Choroid plexus epithelial cell (primary cell): ENCODE results near the gene CLEC6A.
"Not testable (repeated sequence)": the region's sequence is repeated elsewhere in the genome, so short reads cannot be mapped to it uniquely, and the experiment has no call there.

Source experiments
- DNase-seq: peaks from one replicate; pipeline ENCODE4 v3.0.0-alpha.2; 2010; ENCODE audit warnings: low read depth
- H3K4me3 ChIP-seq: 2 replicates; pipeline ENCODE4 v1.5.1; 2011; ENCODE audit warnings: low read depth, mild to moderate bottlenecking, control low read depth, low read length, moderate library complexity
- CTCF ChIP-seq: conservative IDR thresholded peaks from 2 replicates; pipeline ENCODE4 v1.5.1; 2011; ENCODE audit warnings: low read depth, mild to moderate bottlenecking, control low read depth, inconsistent platforms, low read length, moderate library complexity

The CLEC6A gene

GRCh38 chr12:8471090-8471489, 15.3 kb downstream of the CLEC6A start:
- DNase-seq = no peak
- TF ChIP-seq CTCF = no peak
- H3K4me3 ChIP-seq = no peak overlapping the region

- no peak for DNase-seq
- TF ChIP-seq CTCF = no peak
- no peak overlapping the region for H3K4me3 ChIP-seq
These were observed 19.9 kb downstream of the CLEC6A start for GRCh38 chr12:8475508-8476203.

GRCh38 chr12:8482571-8483061, 26.9 kb downstream of the CLEC6A start:
- TF ChIP-seq CTCF = no peak
- H3K4me3 ChIP-seq = no peak overlapping the region
- DNase-seq = no peak

- H3K4me3 ChIP-seq = no peak overlapping the region
- no peak for TF ChIP-seq CTCF
- no peak for DNase-seq
These were observed 27.3 kb downstream of the CLEC6A start for GRCh38 chr12:8483079-8483478.

GRCh38 chr12:8491646-8492530, 36.1 kb downstream of the CLEC6A start:
- no peak for TF ChIP-seq CTCF
- no peak for DNase-seq
- no peak overlapping the region for H3K4me3 ChIP-seq

GRCh38 chr12:8493084-8493483, 37.3 kb downstream of the CLEC6A start:
- no peak for DNase-seq
- TF ChIP-seq CTCF = no peak
- H3K4me3 ChIP-seq = no peak overlapping the region

GRCh38 chr12:8495671-8496070, 39.9 kb downstream of the CLEC6A start:
- not testable (repeated sequence) for DNase-seq, H3K4me3 ChIP-seq

- DNase-seq, H3K4me3 ChIP-seq: not testable (repeated sequence)
These were observed 40.3 kb downstream of the CLEC6A start for GRCh38 chr12:8496074-8496473.
